KOPT-K1 (cell line): Measurements from ENCODE around the gene TSC22D2.

Experiments used
- H3K27ac ChIP-seq: fragments of 200-600 bp; sonication (generic); 2 replicates; pipeline ENCODE4 v1.5.1; 2016; ENCODE audit warnings: antibody characterized with exemption, mild to moderate bottlenecking, low read depth, low read length; ENCODE audit not compliant: poor library complexity, severe bottlenecking
- H3K36me3 ChIP-seq: fragments of 200-600 bp; sonication (generic); 2 replicates; pipeline ENCODE4 v1.5.1; 2017; ENCODE audit warnings: antibody characterized with exemption, mild to moderate bottlenecking, low read length, moderate library complexity; ENCODE audit not compliant: insufficient read depth
- H3K9me3 ChIP-seq: fragments of 200-600 bp; sonication (generic); 2 replicates; pipeline ENCODE4 v1.5.1; 2017; ENCODE audit warnings: antibody characterized with exemption, low read length, mild to moderate bottlenecking; ENCODE audit not compliant: insufficient read depth, poor library complexity, severe bottlenecking

Gene TSC22D2

DNA sequence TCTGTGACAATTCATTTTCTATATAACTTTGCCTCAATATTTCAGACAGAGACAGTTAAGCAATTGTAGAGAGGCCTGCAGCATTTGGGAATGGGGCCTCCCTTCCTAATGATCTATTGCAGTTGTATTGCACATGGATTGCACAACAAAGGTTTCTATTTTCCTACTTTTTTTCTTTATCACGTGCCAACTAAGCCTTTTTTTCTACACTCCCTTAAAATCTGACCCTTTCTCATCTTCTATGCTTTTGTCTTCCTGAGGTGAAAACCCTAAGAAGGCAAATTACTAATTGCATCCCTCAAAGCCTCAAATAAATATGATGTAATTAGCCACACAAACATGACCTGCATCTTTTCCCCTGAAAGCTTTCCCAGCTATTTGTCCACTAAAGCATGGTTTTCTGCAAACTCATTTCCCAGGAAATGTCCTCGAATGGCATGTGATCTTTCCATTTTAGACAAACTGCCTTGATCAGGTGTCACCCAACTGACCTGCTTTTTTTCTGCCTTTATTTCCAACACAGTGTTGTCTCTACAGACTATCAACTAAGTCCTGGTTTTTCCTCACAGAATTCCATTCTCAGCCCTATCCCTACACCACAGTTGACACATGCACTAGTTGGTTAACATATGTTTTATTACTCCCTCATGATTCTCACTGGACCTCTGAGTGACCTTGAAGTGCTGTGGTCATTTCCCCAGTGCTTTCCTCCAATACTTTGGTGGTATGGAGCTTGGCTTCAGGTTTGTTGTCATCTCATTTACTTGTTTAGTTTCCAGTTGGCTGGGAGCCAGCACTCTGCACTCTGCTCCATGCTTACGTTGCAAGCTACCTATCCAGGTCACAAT lies 31.9 kb upstream of the TSC22D2 start:
- H3K27ac ChIP-seq = no peak overlapping the region
- no peaks in the 10 kb centered on the region for H3K36me3 ChIP-seq
- H3K9me3 ChIP-seq = no peaks in the 10 kb centered on the region

- no peak overlapping the region for H3K27ac ChIP-seq
- H3K36me3 ChIP-seq = no peaks in the 10 kb centered on the region
- no peaks in the 10 kb centered on the region for H3K9me3 ChIP-seq
Measured at GRCh38 chr3:150377601-150378300, 30.3 kb upstream of the TSC22D2 start.

- H3K27ac ChIP-seq = no peak overlapping the region
- no peaks in the 10 kb centered on the region for H3K36me3 ChIP-seq
- H3K9me3 ChIP-seq = no peaks in the 10 kb centered on the region
Measured at GRCh38 chr3:150378301-150378748, 29.8 kb upstream of the TSC22D2 start.

- Histone ChIP-seq H3K27ac (no peak overlapping the region), H3K9me3 (no peaks in the 10 kb centered on the region), H3K36me3 (no peaks in the 10 kb centered on the region)
Measured at GRCh38 chr3:150379469-150379868, 28.6 kb upstream of the TSC22D2 start.

- H3K36me3 ChIP-seq = no peaks in the 10 kb centered on the region
- H3K9me3 ChIP-seq = no peaks in the 10 kb centered on the region
- H3K27ac ChIP-seq = no peak overlapping the region
Measured at GRCh38 chr3:150384296-150385212, 23.5 kb upstream of the TSC22D2 start.

GRCh38 chr3:150385296-150386242 lies 22.5 kb upstream of the TSC22D2 start:
- Histone ChIP-seq H3K9me3 (no peaks in the 10 kb centered on the region), H3K36me3 (no peaks in the 10 kb centered on the region), H3K27ac (no peak overlapping the region)

GRCh38 chr3:150388498-150389418 lies 19.3 kb upstream of the TSC22D2 start:
- Histone ChIP-seq H3K9me3 (no peaks in the 10 kb centered on the region), H3K27ac (no peak overlapping the region), H3K36me3 (no peaks in the 10 kb centered on the region)

GRCh38 chr3:150390087-150390486 lies 18.0 kb upstream of the TSC22D2 start:
- Histone ChIP-seq H3K36me3 (no peaks in the 10 kb centered on the region), H3K27ac (no peak overlapping the region)

GRCh38 chr3:150391161-150391560 lies 16.9 kb upstream of the TSC22D2 start:
- Histone ChIP-seq H3K27ac (no peak overlapping the region), H3K9me3 (no peaks in the 10 kb centered on the region), H3K36me3 (no peaks in the 10 kb centered on the region)

More at GRCh38 chr3:150390087-150390486, 18.0 kb upstream of the TSC22D2 start:
- no peaks in the 10 kb centered on the region for H3K9me3 ChIP-seq

- H3K9me3 ChIP-seq = no peaks in the 10 kb centered on the region
- H3K27ac ChIP-seq = no peak overlapping the region
- H3K36me3 ChIP-seq = no peaks in the 10 kb centered on the region
Measured at GRCh38 chr3:150393745-150394144, 14.4 kb upstream of the TSC22D2 start.

- no peaks in the 10 kb centered on the region for H3K36me3 ChIP-seq
- no peak overlapping the region for H3K27ac ChIP-seq
- H3K9me3 ChIP-seq = no peaks in the 10 kb centered on the region
Measured at GRCh38 chr3:150394606-150395005, 13.5 kb upstream of the TSC22D2 start.

GRCh38 chr3:150396491-150396890 lies 11.6 kb upstream of the TSC22D2 start:
- no peaks in the 10 kb centered on the region for H3K9me3 ChIP-seq
- H3K27ac ChIP-seq = no peak overlapping the region
- no peaks in the 10 kb centered on the region for H3K36me3 ChIP-seq

DNA sequence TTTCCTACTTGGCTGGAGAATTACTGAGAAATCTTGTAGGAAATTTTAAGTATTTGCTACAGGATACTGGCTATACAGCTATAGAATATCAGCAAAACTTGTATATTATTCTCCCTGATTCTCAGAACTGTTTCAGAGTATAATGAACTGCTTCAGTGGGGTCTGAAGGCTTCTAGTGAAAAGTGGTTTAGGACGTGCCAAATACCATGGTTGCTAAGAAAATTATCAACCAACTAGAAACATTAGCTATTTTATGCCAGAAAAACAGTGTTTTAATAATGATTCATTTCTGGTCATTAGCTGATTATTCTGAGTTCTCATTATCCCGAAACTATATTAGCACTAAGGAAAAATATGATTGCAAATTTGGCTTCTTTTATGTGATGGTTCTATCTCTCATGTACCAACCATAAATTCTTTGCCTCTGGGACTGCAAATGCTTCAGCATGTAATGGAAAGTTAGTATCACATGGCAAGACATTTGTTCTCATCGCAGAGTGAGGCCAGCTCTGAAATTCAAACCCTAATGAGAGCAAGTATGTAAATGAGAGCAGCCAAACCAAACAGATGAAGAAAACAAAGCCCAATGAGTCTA lies 11.0 kb upstream of the TSC22D2 start:
- Histone ChIP-seq H3K36me3 (no peaks in the 10 kb centered on the region), H3K9me3 (no peaks in the 10 kb centered on the region), H3K27ac (no peak overlapping the region)
